ENCODE results near the gene ATXN10.

Gene ATXN10

DNA sequence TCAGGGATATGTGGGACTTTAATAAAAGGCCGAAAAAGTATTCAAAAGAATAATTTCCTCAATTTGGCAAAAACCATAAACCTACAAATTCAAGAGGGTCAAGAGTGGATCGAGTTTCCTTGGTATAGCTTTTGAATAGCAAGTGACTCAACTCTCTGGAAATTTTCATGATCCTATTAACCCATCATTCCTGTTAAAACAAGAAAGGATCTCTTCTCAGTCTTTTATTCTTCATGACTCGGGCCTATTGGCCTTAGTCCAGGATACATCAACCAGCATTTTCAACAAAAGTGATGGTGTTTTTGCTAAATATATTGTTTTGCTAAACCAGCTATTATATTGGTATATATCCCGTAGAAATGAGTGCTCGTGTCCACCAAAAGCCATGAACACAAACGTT is 110.3 kb downstream of the ATXN10 start:
- H3K4me3 ChIP-seq (ENCODE audit: low read depth, low read length), result no peak overlapping the region
- DNase-seq (ENCODE audit: low read depth), result no peak
- TF ChIP-seq, protein P1, sequence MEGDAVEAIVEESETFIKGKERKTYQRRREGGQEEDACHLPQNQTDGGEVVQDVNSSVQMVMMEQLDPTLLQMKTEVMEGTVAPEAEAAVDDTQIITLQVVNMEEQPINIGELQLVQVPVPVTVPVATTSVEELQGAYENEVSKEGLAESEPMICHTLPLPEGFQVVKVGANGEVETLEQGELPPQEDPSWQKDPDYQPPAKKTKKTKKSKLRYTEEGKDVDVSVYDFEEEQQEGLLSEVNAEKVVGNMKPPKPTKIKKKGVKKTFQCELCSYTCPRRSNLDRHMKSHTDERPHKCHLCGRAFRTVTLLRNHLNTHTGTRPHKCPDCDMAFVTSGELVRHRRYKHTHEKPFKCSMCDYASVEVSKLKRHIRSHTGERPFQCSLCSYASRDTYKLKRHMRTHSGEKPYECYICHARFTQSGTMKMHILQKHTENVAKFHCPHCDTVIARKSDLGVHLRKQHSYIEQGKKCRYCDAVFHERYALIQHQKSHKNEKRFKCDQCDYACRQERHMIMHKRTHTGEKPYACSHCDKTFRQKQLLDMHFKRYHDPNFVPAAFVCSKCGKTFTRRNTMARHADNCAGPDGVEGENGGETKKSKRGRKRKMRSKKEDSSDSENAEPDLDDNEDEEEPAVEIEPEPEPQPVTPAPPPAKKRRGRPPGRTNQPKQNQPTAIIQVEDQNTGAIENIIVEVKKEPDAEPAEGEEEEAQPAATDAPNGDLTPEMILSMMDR (conservative IDR thresholded peaks at IDR 0.05; ENCODE audit: low read depth, low read length), result no peak

DNA sequence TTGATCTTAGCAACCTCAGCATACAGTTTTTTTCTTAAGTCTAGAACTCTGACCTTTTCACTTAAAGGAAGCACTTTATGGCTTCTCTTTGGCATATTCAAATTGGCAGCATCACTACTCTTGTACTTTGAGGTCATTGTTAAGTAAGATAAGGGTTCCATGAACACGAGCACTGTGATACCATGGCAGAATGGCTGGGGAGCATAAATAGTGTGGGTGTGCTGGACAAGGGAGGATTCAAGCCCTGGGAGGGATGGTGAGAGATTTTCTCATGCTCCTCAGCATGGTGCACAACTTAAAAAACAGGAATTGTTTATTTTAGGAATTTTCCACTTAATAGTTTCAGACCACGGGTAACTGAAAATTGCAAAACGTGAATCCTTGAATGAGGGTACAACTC is 111.4 kb downstream of the ATXN10 start:
- no peak overlapping the region for H3K4me3 ChIP-seq (ENCODE audit: low read depth, low read length)
- peak; percentile 69 for DNase-seq (ENCODE audit: low read depth)
- TF ChIP-seq, protein P1 (conservative IDR thresholded peaks at IDR 0.05; ENCODE audit: low read depth, low read length), result no peak

DNA sequence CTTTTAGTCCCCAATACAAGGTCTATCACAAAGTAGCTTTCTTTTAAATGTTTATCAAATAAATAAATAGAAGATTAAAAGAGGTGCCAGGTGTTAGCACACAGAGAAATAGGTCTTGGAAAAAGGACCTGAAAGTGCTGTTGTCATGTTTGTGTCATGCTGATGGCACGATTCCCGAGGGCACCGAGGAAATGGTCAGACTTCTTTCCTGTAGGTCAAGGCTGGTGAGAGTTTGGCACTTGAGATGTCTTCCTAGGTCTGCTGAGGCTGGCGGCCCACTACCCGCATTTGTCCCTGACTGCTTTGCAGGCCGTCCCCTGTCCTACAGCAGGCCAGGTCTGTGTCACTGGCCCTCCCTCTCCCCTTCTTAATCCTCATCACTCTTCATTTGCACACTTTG is 112.1 kb downstream of the ATXN10 start:
- TF ChIP-seq, protein P1 (conservative IDR thresholded peaks at IDR 0.05; ENCODE audit: low read depth, low read length), result no peak
- H3K4me3 ChIP-seq (ENCODE audit: low read depth, low read length), result no peak overlapping the region
- DNase-seq (ENCODE audit: low read depth), result no peak

DNA sequence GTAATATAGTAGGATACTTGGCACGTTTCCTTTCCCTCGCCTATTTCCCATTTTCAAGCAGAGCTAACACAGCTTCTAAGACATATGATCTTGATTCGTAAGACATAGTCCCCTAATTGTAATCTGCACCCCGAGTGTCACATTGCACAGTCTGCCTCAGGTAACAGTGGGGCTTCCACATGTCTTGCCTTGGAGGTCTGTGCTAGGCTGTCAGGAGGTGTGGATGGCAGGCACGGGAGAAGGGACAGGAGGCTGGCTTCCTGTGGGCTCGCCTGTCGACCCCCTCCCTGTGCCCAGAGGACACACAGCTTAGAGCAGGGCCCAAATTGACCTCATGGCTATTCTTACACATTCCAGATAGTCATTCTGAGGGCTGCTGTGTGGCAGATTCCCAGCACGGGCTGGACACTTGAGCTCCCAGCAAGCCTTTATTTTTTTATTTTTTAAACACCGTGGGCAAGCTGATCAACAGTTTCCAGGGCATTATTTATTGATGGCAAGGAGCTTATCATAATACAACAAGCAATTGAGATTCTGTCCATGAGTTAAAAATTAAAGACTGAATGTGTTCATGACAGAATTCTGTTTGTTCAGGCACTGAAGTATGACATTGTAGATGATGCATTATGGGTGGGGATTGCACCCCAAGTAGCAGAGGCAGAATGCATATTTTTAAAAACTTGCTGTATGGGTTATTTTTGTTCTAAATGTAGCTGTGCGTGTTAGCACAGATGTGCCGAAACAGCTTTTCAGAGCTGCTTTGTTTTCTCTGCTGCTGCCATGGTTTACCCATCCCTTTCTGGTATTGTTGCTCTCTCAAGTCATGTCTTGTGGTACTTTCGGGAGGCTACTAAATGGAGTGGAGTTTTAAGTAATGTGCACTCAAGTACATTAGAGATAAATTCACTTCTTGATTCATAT is 113.0 kb downstream of the ATXN10 start:
- no peak for DNase-seq (ENCODE audit: low read depth)
- TF ChIP-seq, protein P1 (conservative IDR thresholded peaks at IDR 0.05; ENCODE audit: low read depth, low read length), result no peak
- H3K4me3 ChIP-seq (ENCODE audit: low read depth, low read length), result no peak overlapping the region

DNA sequence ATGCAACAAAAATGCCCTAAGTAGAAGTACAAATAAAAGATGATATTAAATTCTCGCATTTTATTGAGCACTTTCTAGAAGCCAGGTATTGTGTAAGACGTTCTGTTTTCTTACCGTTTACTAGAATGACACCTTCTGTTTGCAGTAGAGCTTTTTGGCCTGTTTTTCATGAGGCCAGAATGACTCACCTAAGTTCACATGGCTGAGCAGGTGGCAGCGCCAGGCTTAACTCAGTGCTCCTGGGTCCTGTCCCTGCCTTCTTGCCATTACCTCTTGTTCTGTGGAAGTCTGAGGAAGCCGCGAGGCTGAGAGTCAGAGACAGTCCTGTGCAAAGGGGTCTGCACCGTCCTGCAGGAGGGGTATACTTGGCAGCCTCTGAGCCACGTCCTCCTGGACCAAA is 113.8 kb downstream of the ATXN10 start:
- no peak overlapping the region for H3K4me3 ChIP-seq (ENCODE audit: low read depth, low read length)
- TF ChIP-seq, protein P1 (conservative IDR thresholded peaks at IDR 0.05; ENCODE audit: low read depth, low read length), result no peak
- peak; percentile 40 for DNase-seq (ENCODE audit: low read depth)

DNA sequence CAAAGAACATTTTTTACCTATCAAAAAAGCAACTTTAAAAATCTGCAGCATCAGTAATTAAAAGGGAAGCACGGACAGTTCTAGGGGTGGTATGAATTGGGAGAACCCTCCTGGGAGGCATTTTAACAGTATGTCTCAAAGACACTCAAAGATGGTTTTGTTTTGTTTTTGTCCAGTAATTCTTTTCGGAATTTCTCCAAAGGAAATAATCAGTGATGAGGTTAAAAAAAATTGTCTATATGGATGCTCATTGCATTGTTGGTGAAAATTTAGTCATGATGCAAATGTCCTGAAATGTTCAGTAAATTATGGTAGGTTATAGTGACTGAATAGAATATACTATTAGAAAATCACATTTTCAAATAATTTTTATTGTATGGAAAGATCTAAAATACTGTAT is 115.1 kb downstream of the ATXN10 start:
- no peak for DNase-seq (ENCODE audit: low read depth)
- H3K4me3 ChIP-seq (ENCODE audit: low read depth, low read length), result no peak overlapping the region
- TF ChIP-seq, protein P1 (conservative IDR thresholded peaks at IDR 0.05; ENCODE audit: low read depth, low read length), result no peak

DNA sequence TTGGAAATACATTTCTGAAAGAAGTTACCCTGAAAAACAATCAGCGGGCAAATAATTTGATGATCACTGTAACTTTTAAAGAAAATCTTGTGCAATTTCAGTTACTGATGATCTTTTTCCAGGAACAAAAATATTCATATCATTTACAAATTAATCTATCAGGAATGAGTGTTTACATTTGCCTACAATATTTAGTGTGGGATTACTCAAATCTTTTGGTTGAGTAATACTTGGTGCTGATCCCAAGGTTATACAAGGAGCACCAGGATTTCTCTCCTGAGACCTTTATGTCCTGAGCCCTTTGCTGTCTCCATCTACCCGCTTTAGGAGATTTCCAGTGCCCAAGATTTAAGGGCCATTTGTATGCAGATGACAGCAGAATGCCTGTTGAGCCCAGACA is 116.1 kb downstream of the ATXN10 start:
- H3K4me3 ChIP-seq (ENCODE audit: low read depth, low read length), result no peak overlapping the region
- no peak for DNase-seq (ENCODE audit: low read depth)
- TF ChIP-seq, protein P1 (conservative IDR thresholded peaks at IDR 0.05; ENCODE audit: low read depth, low read length), result no peak
